NK-92 (cell line): ENCODE measurements around the gene IPO4.
"Not testable (repeated sequence)": the region's sequence is repeated elsewhere in the genome, so short reads cannot be mapped to it uniquely, and the experiment has no call there.

Experiments used
- DNase-seq: peaks from one replicate; lab custom pipeline; 2025; ENCODE audit not compliant: unreplicated experiment; lab: John Stamatoyannopoulos, UW

IPO4 gene

GRCh38 chr14:24188251-24189058 is at the start of gene IPO4:
TSS of gene IPO4 (minus strand) at chr14:24188816. CDS start at chr14:24188787, 29 bp downstream.
- DNase-seq: peak; percentile 74

- DNase-seq: no peak
Measured at GRCh38 chr14:24238123-24238522, 49.5 kb upstream of the IPO4 start.

- DNase-seq: no peak
Measured at GRCh38 chr14:24237463-24237955, 48.9 kb upstream of the IPO4 start.

GRCh38 chr14:24236689-24237462 is 48.3 kb upstream of the IPO4 start:
- DNase-seq: no peak

GRCh38 chr14:24235804-24236688 is 47.4 kb upstream of the IPO4 start:
- no peak for DNase-seq

GRCh38 chr14:24234095-24235005 is 45.7 kb upstream of the IPO4 start:
- DNase-seq: no peak

- no peak for DNase-seq
Measured at GRCh38 chr14:24233538-24233866, 44.9 kb upstream of the IPO4 start.

- no peak for DNase-seq
Measured at GRCh38 chr14:24232645-24233537, 44.3 kb upstream of the IPO4 start, which contains the start of gene GMPR2. TSS of gene GMPR2 (plus strand) at chr14:24232929. CDS start at chr14:24233254, 325 bp downstream.

GRCh38 chr14:24232121-24232644 is 43.6 kb upstream of the IPO4 start, which contains the start of gene NEDD8:
TSS of gene NEDD8 (minus strand) at chr14:24232367. CDS start at chr14:24232267, 100 bp downstream.
- peak; percentile 30 for DNase-seq

GRCh38 chr14:24231263-24232120 is 42.9 kb upstream of the IPO4 start:
- no peak for DNase-seq

- DNase-seq: no peak
Measured at GRCh38 chr14:24228902-24229301, 40.3 kb upstream of the IPO4 start.

GRCh38 chr14:24226473-24226872 is 37.9 kb upstream of the IPO4 start:
- DNase-seq: no peak

- no peak for DNase-seq
Measured at GRCh38 chr14:24224618-24225071, 36.0 kb upstream of the IPO4 start.

GRCh38 chr14:24222987-24223386 is 34.4 kb upstream of the IPO4 start:
- DNase-seq: not testable (repeated sequence)

- DNase-seq: no peak
Measured at GRCh38 chr14:24219521-24219920, 30.9 kb upstream of the IPO4 start.

- DNase-seq: no peak
Measured at GRCh38 chr14:24219080-24219479, 30.5 kb upstream of the IPO4 start.

GRCh38 chr14:24216876-24217275 is 28.3 kb upstream of the IPO4 start:
- DNase-seq: not testable (repeated sequence)

GRCh38 chr14:24216345-24216699 is 27.7 kb upstream of the IPO4 start:
- DNase-seq: no peak
